ENCODE measurements around the gene DMC1.

DMC1 gene

GRCh38 chr22:38469306-38469781 lies 100.6 kb downstream of the DMC1 start:
- no peak for DNase-seq (ENCODE audit: low read depth, low spot score)
